Ascending aorta (tissue), 2 donors: ENCODE results near the gene ARID1B. TPM values are rescaled to one million over a fixed set of nuclear protein-coding genes. Genes with fewer than 3 reads are reported as not detected.

ENCODE experiments used
- DNase-seq, 2 donors: peaks; one replicate each; pipeline ENCODE4 v3.0.0-alpha.2; 2019; ENCODE audit warnings: low spot score in 2 of 2
- H3K27ac ChIP-seq, 2 donors: fragments of 200-600 bp; sonication (generic); one replicate each; pipeline ENCODE4 v1.5.1; 2016 to 2017; ENCODE audit warnings: mild to moderate bottlenecking in 1 of 2
- H3K27me3 ChIP-seq: fragments of 200-600 bp; sonication (generic); one replicate; pipeline ENCODE4 v1.5.1; 2017
- H3K36me3 ChIP-seq, 2 donors: fragments of 200-600 bp; sonication (generic); one replicate each; pipeline ENCODE4 v1.5.1; 2016
- H3K4me1 ChIP-seq, 2 donors: fragments of 200-600 bp; sonication (generic); one replicate each; pipeline ENCODE4 v1.5.1; 2016 to 2017; ENCODE audit warnings: mild to moderate bottlenecking in 1 of 2
- H3K4me3 ChIP-seq, 2 donors: fragments of 200-600 bp; sonication (generic); one replicate each; pipeline ENCODE4 v1.5.1; 2016 to 2017; ENCODE audit warnings: mild to moderate bottlenecking in 1 of 2
- H3K9me3 ChIP-seq, 2 donors: fragments of 200-600 bp; sonication (generic); one replicate each; pipeline ENCODE4 v1.5.1; 2016
- intact Hi-C: fragments of 100-400 bp; cut with DNase I; formaldehyde crosslinking; loops from one replicate; pipeline ENCODE4 v1.15.1; 2023
- total RNA-seq: library from RNA; depleted of rRNA; stranded (reverse); fragments of >200 nt; gene quantifications from one replicate; pipeline ENCODE4 v1.1.0, GENCODE V29; 2016
- TF ChIP-seq, protein P1 (sequence below), 3 experiments: fragments of 200-600 bp in 2 of 3; fragments of 450-650 bp in 1 of 3; sonication (generic) in 2 of 3; IDR thresholded peaks; one replicate each; pipeline ENCODE4 v1.5.1; 2016 to 2019; ENCODE audit warnings: antibody characterized with exemption in 3 of 3, mild to moderate bottlenecking in 1 of 3, moderate library complexity in 1 of 3

Gene ARID1B
- total RNA-seq, 1 donor from 2014 or later: 97.9 TPM

DNA sequence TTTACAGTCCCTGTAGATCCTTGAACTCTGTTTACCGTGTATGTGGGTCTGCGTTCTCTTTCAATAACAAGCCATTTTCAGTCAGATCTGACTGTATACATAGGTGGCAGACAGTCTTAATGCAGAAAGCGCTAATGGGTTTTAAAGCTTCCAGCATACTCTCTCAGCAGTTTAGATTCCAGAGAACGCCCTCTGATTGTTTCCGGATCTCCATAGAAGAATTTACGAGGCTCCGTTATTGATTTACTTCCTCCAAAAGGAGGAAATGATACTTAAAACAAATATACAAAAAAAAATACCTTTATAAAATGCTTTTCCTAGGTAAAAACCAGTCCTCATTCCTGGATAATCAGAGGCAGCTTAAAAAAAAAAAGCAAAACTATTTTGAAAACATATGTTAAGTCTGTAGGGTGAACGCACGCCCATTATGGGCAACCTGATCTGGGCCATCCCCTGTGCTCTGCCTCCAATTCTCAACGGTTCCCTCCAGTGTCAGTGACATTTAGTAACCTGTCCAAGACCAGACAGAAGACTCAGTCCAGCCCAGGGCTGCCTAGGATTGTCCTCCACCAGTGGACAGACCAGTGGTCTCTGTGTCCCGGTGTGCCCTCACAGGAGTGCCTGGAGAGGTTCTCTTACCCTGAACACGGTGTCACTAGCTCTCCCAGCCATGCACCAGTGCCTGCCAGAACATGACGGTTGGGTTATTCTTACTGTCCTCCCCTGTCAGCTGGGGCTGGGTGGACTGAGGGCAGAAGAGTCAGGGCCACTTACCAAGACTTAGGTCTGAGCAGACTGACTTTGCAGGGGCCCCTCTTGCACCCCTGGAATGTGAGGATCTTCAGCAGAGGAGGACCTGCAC is 217.3 kb downstream of the ARID1B start:
- Histone ChIP-seq H3K27ac (no peak overlapping the region), H3K36me3 (no peaks in the 10 kb centered on the region), H3K4me1 (peaks cover 0 to 11% of the 10 kb centered on the region in 2 donors), H3K27me3 (no peaks in the 10 kb centered on the region), H3K9me3 (no peaks in the 10 kb centered on the region), H3K4me3 (no peak overlapping the region)
- intact Hi-C loops: no loop called here
- no peak for DNase-seq
- TF ChIP-seq, protein P1, sequence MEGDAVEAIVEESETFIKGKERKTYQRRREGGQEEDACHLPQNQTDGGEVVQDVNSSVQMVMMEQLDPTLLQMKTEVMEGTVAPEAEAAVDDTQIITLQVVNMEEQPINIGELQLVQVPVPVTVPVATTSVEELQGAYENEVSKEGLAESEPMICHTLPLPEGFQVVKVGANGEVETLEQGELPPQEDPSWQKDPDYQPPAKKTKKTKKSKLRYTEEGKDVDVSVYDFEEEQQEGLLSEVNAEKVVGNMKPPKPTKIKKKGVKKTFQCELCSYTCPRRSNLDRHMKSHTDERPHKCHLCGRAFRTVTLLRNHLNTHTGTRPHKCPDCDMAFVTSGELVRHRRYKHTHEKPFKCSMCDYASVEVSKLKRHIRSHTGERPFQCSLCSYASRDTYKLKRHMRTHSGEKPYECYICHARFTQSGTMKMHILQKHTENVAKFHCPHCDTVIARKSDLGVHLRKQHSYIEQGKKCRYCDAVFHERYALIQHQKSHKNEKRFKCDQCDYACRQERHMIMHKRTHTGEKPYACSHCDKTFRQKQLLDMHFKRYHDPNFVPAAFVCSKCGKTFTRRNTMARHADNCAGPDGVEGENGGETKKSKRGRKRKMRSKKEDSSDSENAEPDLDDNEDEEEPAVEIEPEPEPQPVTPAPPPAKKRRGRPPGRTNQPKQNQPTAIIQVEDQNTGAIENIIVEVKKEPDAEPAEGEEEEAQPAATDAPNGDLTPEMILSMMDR (IDR thresholded peaks at IDR 0.05): no peak

DNA sequence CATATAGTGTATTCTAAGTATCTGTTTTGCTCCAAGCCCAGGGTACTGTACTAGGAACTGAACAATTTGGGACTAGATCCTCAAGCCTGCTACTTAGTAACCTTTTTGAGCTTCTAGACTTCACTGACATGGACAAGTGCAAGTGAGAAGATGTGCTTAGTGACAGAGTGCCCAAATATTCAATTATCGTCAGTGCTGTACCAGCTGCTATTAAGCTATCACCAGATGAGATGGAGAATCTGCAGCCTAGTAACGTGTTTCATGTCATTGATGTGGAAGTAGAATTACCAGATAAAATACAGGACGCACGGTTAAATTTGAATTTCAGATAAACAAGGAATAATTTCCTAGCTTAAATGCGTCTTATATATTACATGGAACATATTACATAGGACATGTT is 218.3 kb downstream of the ARID1B start:
- intact Hi-C loops: no loop called here
- no peaks in the 10 kb centered on the region for H3K9me3 ChIP-seq
- no peak overlapping the region for H3K4me3 ChIP-seq
- TF ChIP-seq, protein P1 (IDR thresholded peaks at IDR 0.05): no peak
- peaks cover 0 to 11% of the 10 kb centered on the region in 2 donors for H3K4me1 ChIP-seq
- no peak overlapping the region for H3K27ac ChIP-seq
- no peak for DNase-seq
- no peaks in the 10 kb centered on the region for H3K36me3 ChIP-seq
- no peaks in the 10 kb centered on the region for H3K27me3 ChIP-seq

DNA sequence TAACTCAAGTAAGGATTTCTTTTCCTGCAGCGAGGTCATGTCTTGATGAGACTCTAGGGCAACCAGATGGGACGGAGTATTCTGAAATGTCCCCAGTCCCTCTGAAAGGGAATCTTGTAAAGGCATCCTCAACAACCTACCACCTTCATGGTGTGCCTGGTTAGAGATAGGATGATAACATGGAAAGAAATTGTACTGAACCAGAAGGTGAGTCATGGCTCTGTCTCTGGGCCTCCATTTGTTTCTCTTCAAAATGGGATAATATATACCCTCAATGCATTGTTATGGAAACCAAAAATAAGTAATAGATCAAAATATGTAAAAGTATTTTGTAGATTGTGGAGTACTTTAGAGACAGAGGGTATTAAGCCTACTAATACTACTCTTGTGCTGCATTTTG is 219.1 kb downstream of the ARID1B start:
- H3K27me3 ChIP-seq: no peaks in the 10 kb centered on the region
- no peaks in the 10 kb centered on the region for H3K36me3 ChIP-seq
- DNase-seq: no peak
- H3K4me1 ChIP-seq: peaks cover 0 to 11% of the 10 kb centered on the region in 2 donors
- TF ChIP-seq, protein P1 (IDR thresholded peaks at IDR 0.05): no peak
- H3K4me3 ChIP-seq: no peak overlapping the region
- no peaks in the 10 kb centered on the region for H3K9me3 ChIP-seq
- intact Hi-C loops: no loop called here
- H3K27ac ChIP-seq: no peak overlapping the region

DNA sequence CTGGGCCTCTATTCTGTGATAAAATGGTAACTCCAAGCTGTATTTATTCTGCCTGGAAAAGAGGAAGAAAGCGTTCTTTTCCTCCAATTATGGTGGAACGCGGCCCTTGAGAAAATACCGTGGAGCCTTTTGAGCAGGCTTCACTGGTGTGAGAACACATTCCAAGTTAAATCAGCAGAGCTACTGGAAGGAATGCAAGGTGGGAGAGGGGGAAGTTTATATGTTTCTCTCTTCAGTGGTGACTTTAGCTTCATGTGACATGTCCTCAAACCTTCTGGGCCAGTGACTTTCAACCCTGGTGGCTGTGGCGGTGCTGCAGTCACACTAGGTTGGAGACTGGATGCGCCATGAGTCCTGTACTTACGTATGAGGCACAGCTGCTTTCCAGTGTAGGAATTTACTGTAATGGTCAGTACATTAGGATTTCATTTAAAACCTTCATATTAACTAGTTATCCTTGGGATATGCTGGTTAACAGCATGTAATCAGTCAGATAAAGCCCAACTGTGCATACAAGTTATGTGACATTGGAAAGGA is 221.7 kb downstream of the ARID1B start:
- intact Hi-C loops: no loop called here
- no peaks in the 10 kb centered on the region for H3K36me3 ChIP-seq
- TF ChIP-seq, protein P1 (IDR thresholded peaks at IDR 0.05): no peak
- no peaks in the 10 kb centered on the region for H3K9me3 ChIP-seq
- DNase-seq: no peak
- no peak overlapping the region for H3K4me3 ChIP-seq
- H3K27me3 ChIP-seq: no peaks in the 10 kb centered on the region
- H3K27ac ChIP-seq: no peak overlapping the region
- no peaks in the 10 kb centered on the region for H3K4me1 ChIP-seq

DNA sequence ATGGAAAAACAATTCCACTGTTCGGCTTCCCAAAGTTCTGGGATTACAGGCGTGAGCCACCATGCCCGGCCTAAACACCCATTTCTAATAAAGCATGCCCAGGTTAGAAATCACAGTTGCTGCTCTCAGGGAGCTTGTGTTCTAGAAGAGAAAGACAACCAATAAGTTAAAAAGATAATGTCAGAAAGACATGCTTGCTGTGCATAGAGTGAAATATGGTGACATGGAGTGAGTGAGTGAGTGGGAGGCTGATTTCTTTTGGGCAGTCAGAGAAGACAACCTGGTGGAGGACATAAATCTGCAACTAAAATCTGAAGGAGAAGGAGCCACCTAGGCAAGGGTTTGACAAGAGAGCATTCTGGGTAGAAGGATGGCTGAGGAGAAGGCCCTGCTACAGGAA is 222.6 kb downstream of the ARID1B start:
- TF ChIP-seq, protein P1 (IDR thresholded peaks at IDR 0.05): no peak
- no peak for DNase-seq
- no peak overlapping the region for H3K27ac ChIP-seq
- H3K4me1 ChIP-seq: no peaks in the 10 kb centered on the region
- no peaks in the 10 kb centered on the region for H3K27me3 ChIP-seq
- no peak overlapping the region for H3K4me3 ChIP-seq
- no peaks in the 10 kb centered on the region for H3K9me3 ChIP-seq
- intact Hi-C loops: no loop called here
- no peaks in the 10 kb centered on the region for H3K36me3 ChIP-seq
